GM13977 (cell line): ENCODE data around the gene DENND6B.

ENCODE experiments used
- DNase-seq: peaks from one replicate; pipeline ENCODE4 v3.0.0; 2012; ENCODE audit warnings: low spot score
- CTCF ChIP-seq: IDR thresholded peaks from 2 replicates; pipeline ENCODE4 v1.5.1; 2012; ENCODE audit warnings: mild to moderate bottlenecking, control low read depth; ENCODE audit not compliant: insufficient read depth; ENCODE audit errors: extremely low read depth, missing control alignments
- in situ Hi-C: fragments of 300-500 bp; cut with MboI; formaldehyde crosslinking; loops from one replicate; pipeline ENCODE4 v1.12.0; 2022; ENCODE audit warnings: low sequenced_read_pairs, low pct_unique_long_range_greater_than_20kb, mixed read lengths, inconsistent platforms; ENCODE audit not compliant: unreplicated experiment

Gene DENND6B

GRCh38 chr22:50270666-50271394 is 56.0 kb downstream of the DENND6B start:
- in situ Hi-C loops, result loop anchor here (10.0 kb wide), 1 partner anchor 54 kb away; the partner anchor contains the start of gene DENND6B
- no peak for TF ChIP-seq CTCF
- DNase-seq, result peak; percentile 81

- TF ChIP-seq CTCF, result no peak
Measured at GRCh38 chr22:50269970-50270665, 56.7 kb downstream of the DENND6B start, which contains the start of gene MAPK11. TSS of gene MAPK11 (minus strand) at chr22:50270380. CDS start at chr22:50270292, 88 bp downstream.

GRCh38 chr22:50269573-50269969 is 57.2 kb downstream of the DENND6B start:
- no peak for DNase-seq
- in situ Hi-C loops, result no loop called here
- no peak for TF ChIP-seq CTCF

More at GRCh38 chr22:50269970-50270665, 56.7 kb downstream of the DENND6B start, which contains the start of gene MAPK11:
- in situ Hi-C loops, result loop anchor here (10.0 kb wide), 1 partner anchor 55 kb away; the partner anchor contains the start of gene DENND6B
- DNase-seq, result peak; percentile 89

- TF ChIP-seq CTCF, result no peak
- no peak for DNase-seq
- in situ Hi-C loops, result no loop called here
Measured at GRCh38 chr22:50268655-50269113, 58.1 kb downstream of the DENND6B start.

- peak; percentile 78 for DNase-seq
- in situ Hi-C loops, result no loop called here
- peak; percentile 49 for TF ChIP-seq CTCF
Measured at GRCh38 chr22:50267591-50268390, 59.0 kb downstream of the DENND6B start.

GRCh38 chr22:50266994-50267393 is 59.8 kb downstream of the DENND6B start:
- TF ChIP-seq CTCF, result no peak
- DNase-seq, result no peak

More at GRCh38 chr22:50266994-50267393, 59.8 kb downstream of the DENND6B start:
- in situ Hi-C loops, result no loop called here
